ENCODE results near the gene KYNU. TPM values are rescaled to one million over a fixed set of nuclear protein-coding genes. Genes with fewer than 3 reads are reported as not detected.
A peak's percentile ranks its signal among the peaks of the same experiment; 100 is the strongest.

KYNU gene
- total RNA-seq, 6 experiments from 2014 or later, result 0.17 to 0.63 (median 0.34) TPM; not detected in 1

- no peaks in the 10 kb centered on the region; the same call in 1 of the 2 replicates for H3K27me3 Mint-ChIP-seq (ENCODE audit: insufficient read depth)
- no peaks in the 10 kb centered on the region for H3K36me3 Mint-ChIP-seq (ENCODE audit: low read depth)
- peaks cover 73% of the 10 kb centered on the region for H3K4me1 Mint-ChIP-seq (ENCODE audit: low read depth)
- no peak for DNase-seq
- H3K27ac Mint-ChIP-seq, result peak overlapping the region; percentile 42; the same call in 1 of the 2 replicates
- TF ChIP-seq CTCF (IDR thresholded peaks at IDR 0.05), result no peak
- H3K4me3 Mint-ChIP-seq, result no peak overlapping the region; the same call in 1 of the 2 replicates
- H3K9me3 Mint-ChIP-seq, result no peaks in the 10 kb centered on the region
These were observed 1.8 kb upstream of the KYNU start for GRCh38 chr2:142875652-142876051.

- no peak overlapping the region for H3K27ac Mint-ChIP-seq
- no peak overlapping the region for H3K4me3 Mint-ChIP-seq
- H3K27me3 Mint-ChIP-seq (ENCODE audit: insufficient read depth), result no peaks in the 10 kb centered on the region; the same call in 1 of the 2 replicates
- no peak for DNase-seq
- H3K9me3 Mint-ChIP-seq, result no peaks in the 10 kb centered on the region
- peaks cover 81% of the 10 kb centered on the region for H3K4me1 Mint-ChIP-seq (ENCODE audit: low read depth)
- no peaks in the 10 kb centered on the region for H3K36me3 Mint-ChIP-seq (ENCODE audit: low read depth)
- TF ChIP-seq CTCF (IDR thresholded peaks at IDR 0.05), result no peak; the same call in 1 of the 2 replicates
These were observed 1.0 kb upstream of the KYNU start for GRCh38 chr2:142876423-142876822.

DNA sequence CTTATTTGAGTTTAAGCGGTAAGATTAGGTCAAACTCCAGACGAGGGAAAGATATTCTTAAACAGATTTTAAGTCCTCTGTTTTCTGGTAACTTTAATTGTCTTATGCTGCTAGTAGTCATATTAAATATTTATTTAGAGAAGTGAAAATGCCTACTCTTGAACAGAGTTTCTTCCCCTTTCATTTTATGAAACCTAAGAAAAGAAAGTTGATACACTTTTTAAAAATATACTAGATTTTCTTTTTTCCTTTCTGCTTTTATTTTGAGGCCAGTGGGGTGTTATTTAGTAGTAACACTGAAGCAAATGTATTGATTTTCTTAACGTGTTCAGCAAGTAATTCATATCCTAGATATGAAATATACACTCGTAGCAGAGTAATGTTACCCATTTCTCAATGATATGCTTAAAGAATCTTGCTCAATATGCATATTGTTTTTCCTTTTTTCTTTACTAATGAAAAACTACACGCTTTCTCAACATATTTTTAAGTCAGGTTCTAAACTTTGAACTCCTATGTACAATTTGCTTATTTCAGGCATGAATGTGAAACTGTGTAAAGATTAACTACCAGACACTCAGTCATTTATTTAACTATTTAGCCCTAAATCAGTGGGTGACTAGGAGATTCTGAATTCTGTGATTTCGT is 691 bp downstream of the KYNU start:
- no peaks in the 10 kb centered on the region for H3K9me3 Mint-ChIP-seq
- H3K4me1 Mint-ChIP-seq (ENCODE audit: low read depth), result peaks cover 72% of the 10 kb centered on the region
- H3K36me3 Mint-ChIP-seq (ENCODE audit: low read depth), result no peaks in the 10 kb centered on the region
- TF ChIP-seq CTCF (IDR thresholded peaks at IDR 0.05), result no peak
- H3K27ac Mint-ChIP-seq, result no peak overlapping the region
- no peak overlapping the region for H3K4me3 Mint-ChIP-seq
- DNase-seq, result no peak
- no peaks in the 10 kb centered on the region; the same call in 1 of the 2 replicates for H3K27me3 Mint-ChIP-seq (ENCODE audit: insufficient read depth)

DNA sequence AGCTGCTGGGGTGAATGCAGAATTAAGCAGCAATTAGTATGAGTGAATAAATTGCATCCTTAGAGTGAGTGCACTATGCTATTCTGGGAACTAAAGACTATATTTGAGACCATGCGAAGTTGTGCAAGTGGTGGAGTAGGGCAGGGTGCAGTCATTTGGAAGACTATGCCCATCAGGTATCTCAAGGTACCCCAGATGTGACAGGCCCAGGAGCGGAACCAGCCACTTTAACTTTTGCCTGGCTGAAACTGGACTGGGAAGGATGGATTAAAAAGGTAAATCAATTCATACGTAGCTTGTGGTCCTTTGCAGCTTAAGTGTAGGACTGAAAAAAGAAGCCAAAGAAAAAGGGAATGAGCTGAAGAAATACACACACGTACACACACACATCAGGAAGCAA is 1.7 kb downstream of the KYNU start:
- no peak for DNase-seq
- H3K27ac Mint-ChIP-seq, result no peak overlapping the region
- H3K9me3 Mint-ChIP-seq, result peaks cover 4% of the 10 kb centered on the region
- peaks cover 62% of the 10 kb centered on the region for H3K4me1 Mint-ChIP-seq (ENCODE audit: low read depth)
- no peaks in the 10 kb centered on the region; the same call in 1 of the 2 replicates for H3K27me3 Mint-ChIP-seq (ENCODE audit: insufficient read depth)
- H3K36me3 Mint-ChIP-seq (ENCODE audit: low read depth), result peaks cover 4% of the 10 kb centered on the region
- TF ChIP-seq CTCF (IDR thresholded peaks at IDR 0.05), result no peak
- H3K4me3 Mint-ChIP-seq, result no peak overlapping the region

DNA sequence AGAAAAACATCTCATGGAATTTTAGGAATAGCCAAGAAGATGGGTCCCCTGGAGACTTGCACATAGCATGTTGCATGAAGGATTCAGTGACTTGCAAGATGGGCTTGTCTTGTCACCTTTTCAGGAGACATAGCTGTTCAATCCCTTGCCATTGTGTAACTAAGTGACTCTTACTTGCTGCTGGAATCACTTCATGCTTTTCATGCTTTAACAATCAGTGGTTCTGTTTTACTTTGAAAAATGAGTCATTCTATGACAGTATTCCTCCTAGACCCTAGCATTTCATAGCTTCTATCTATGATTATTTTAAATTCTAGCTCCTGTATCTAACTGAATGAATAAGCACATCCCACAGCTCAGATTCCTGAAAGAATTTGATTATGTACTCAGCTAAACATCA is 2.8 kb downstream of the KYNU start:
- Mint-ChIP-seq H3K36me3 (ENCODE audit: low read depth) (peaks cover 4% of the 10 kb centered on the region), H3K27me3 (ENCODE audit: insufficient read depth) (no peaks in the 10 kb centered on the region; the same call in 1 of the 2 replicates), H3K4me1 (ENCODE audit: low read depth) (peaks cover 51% of the 10 kb centered on the region), H3K4me3 (no peak overlapping the region), H3K9me3 (peaks cover 4% of the 10 kb centered on the region), H3K27ac (peak overlapping the region; percentile 37; the same call in 1 of the 2 replicates)
- TF ChIP-seq CTCF (IDR thresholded peaks at IDR 0.05), result no peak
- DNase-seq, result peak; percentile 69

All from HFFc6 (cell line).